ENCODE measurements around the gene ZNF850. TPM values are rescaled to one million over a fixed set of nuclear protein-coding genes. Genes with fewer than 3 reads are reported as not detected.
A peak's percentile ranks its signal among the peaks of the same experiment; 100 is the strongest.

ZNF850 gene
- total and polyA plus RNA-seq, 9 of the 15 experiments (the other 6 are each of a cell fraction or from before 2014, with no cell fraction given), result 1.2 to 13.0 (median 5.9) TPM

- TF ChIP-seq DDX20 (tag; IDR thresholded peaks at IDR 0.05; ENCODE audit: low read depth), result no peak
- 0 out of 4 replicates have a peak, but pooled peaks of 1 of the 2 experiments have one; percentile 30 for TF ChIP-seq TBL1XR1 (IDR thresholded peaks at IDR 0.05; ENCODE audit: low read length in 2 of 2)
- TF ChIP-seq E2F6 (IDR thresholded peaks at IDR 0.05; ENCODE audit: borderline replicate concordance in 1 of 2, extremely low read depth in 1 of 2, insufficient read depth in 1 of 2, insufficient read length in 1 of 2, low read depth in 1 of 2, low read length in 1 of 2, poor library complexity in 1 of 2, severe bottlenecking in 1 of 2), result peak in 1 of 2 experiments; percentile 69
- 0 out of 6 replicates have a peak, but pooled peaks of 1 of the 3 experiments have one; percentile 4 for TF ChIP-seq CTCF (IDR thresholded peaks at IDR 0.05 in 2 of 3, conservative IDR thresholded peaks at IDR 0.05 in 1 of 3; ENCODE audit: insufficient read depth in 2 of 3, low read depth in 1 of 3, low read length in 3 of 3)
- TF ChIP-seq KLF10 (CRISPR knock-in tag; IDR thresholded peaks at IDR 0.05), result no peak
- peak; percentile 65; the same call in 1 of the 2 replicates for TF ChIP-seq EP400 (IDR thresholded peaks at IDR 0.05)
- no peak for TF ChIP-seq ZNF655 (CRISPR knock-in tag; IDR thresholded peaks at IDR 0.05)
- no peak for TF ChIP-seq MEF2A (IDR thresholded peaks at IDR 0.05; ENCODE audit: control insufficient read depth, low read depth, low read length)
- TF ChIP-seq ZFP1 (CRISPR knock-in tag; IDR thresholded peaks at IDR 0.05), result no peak
- no peak for TF ChIP-seq RFX7 (CRISPR knock-in tag; IDR thresholded peaks at IDR 0.05)
- TF ChIP-seq ZNF41 (CRISPR knock-in tag; conservative IDR thresholded peaks at IDR 0.05), result no peak
- peak; percentile 53; the same call in 1 of the 2 replicates for TF ChIP-seq MTA2 (IDR thresholded peaks at IDR 0.05; ENCODE audit: low read depth)
- no peak for TF ChIP-seq SLC30A9 (CRISPR knock-in tag; IDR thresholded peaks at IDR 0.05)
- TF ChIP-seq NFRKB (IDR thresholded peaks at IDR 0.05; ENCODE audit: low read depth), result no peak
- peak; percentile 40 for TF ChIP-seq HMGN3 (IDR thresholded peaks at IDR 0.05; ENCODE audit: borderline replicate concordance, extremely low read depth, insufficient read length, low read depth, low read length)
- TF ChIP-seq ZNF124 (CRISPR knock-in tag; IDR thresholded peaks at IDR 0.05), result no peak
- TF ChIP-seq ZNF282 (CRISPR knock-in tag; IDR thresholded peaks at IDR 0.05), result no peak
- 0 out of 2 replicates have a peak, but pooled peaks have one; percentile 6 for TF ChIP-seq JUND (IDR thresholded peaks at IDR 0.05; ENCODE audit: borderline replicate concordance, low read depth, low read length)
- TF ChIP-seq JUND (tag; IDR thresholded peaks at IDR 0.05; ENCODE audit: borderline replicate concordance, low read depth, low read length), result no peak; the same call in 2 of the 3 replicates
- no peak for TF ChIP-seq ATF3 (IDR thresholded peaks at IDR 0.05)
- TF ChIP-seq ATF3 (CRISPR knock-in tag; conservative IDR thresholded peaks at IDR 0.05), result no peak
- TF ChIP-seq EGR1 (conservative IDR thresholded peaks at IDR 0.05), result peak; percentile 55; the same call in 1 of the 2 replicates
- TF ChIP-seq PTRF (tag; IDR thresholded peaks at IDR 0.05), result no peak
These were observed 85.2 kb downstream of the ZNF850 start, which contains the start of gene ZNF567 (continued) for GRCh38 chr19:36687214-36688056.

Measured in K562 (cell line).